HG02943 (cell line): ENCODE data around the gene COPG1.
A peak's percentile ranks its signal among the peaks of the same experiment; 100 is the strongest.
"Not testable (repeated sequence)": the region's sequence is repeated elsewhere in the genome, so short reads cannot be mapped to it uniquely, and the experiment has no call there.

Experiments
- ATAC-seq: cut with Tn5 transposase; IDR thresholded peaks from one replicate; pipeline ENCODE4 v1.9.1; 2021; ENCODE audit warnings: mild to moderate bottlenecking, low read depth, moderate library complexity; ENCODE audit not compliant: unreplicated experiment

COPG1 gene

GRCh38 chr3:129238945-129239705 is 10.3 kb upstream of the COPG1 start:
- no peak for ATAC-seq

- no peak for ATAC-seq
These were observed 9.4 kb upstream of the COPG1 start for GRCh38 chr3:129239991-129240390.

- no peak for ATAC-seq
These were observed 9.0 kb upstream of the COPG1 start for GRCh38 chr3:129240436-129240835.

- no peak for ATAC-seq
These were observed 4.3 kb upstream of the COPG1 start for GRCh38 chr3:129245141-129245540.

GRCh38 chr3:129245641-129246306 is 3.6 kb upstream of the COPG1 start:
- ATAC-seq, result peak; percentile 63

GRCh38 chr3:129246636-129247035 is 2.8 kb upstream of the COPG1 start:
- no peak for ATAC-seq

GRCh38 chr3:129248286-129248979 is 973 bp upstream of the COPG1 start:
- ATAC-seq, result no peak

- ATAC-seq, result no peak
These were observed 3.3 kb downstream of the COPG1 start for GRCh38 chr3:129252748-129253147.

- no peak for ATAC-seq
These were observed 5.3 kb downstream of the COPG1 start for GRCh38 chr3:129254536-129255230.

GRCh38 chr3:129256270-129256669 is 6.9 kb downstream of the COPG1 start:
- ATAC-seq, result no peak

GRCh38 chr3:129257609-129258008 is 8.2 kb downstream of the COPG1 start:
- no peak for ATAC-seq

- no peak for ATAC-seq
These were observed 10.4 kb downstream of the COPG1 start for GRCh38 chr3:129259612-129260477.

- no peak for ATAC-seq
These were observed 11.2 kb downstream of the COPG1 start for GRCh38 chr3:129260606-129261005.

GRCh38 chr3:129261894-129262293 is 12.5 kb downstream of the COPG1 start:
- ATAC-seq, result no peak

GRCh38 chr3:129263161-129263910 is 13.9 kb downstream of the COPG1 start:
- no peak for ATAC-seq

- ATAC-seq, result not testable (repeated sequence)
These were observed 15.6 kb downstream of the COPG1 start for GRCh38 chr3:129264994-129265393.

- ATAC-seq, result no peak
These were observed 17.2 kb downstream of the COPG1 start for GRCh38 chr3:129266651-129267050.

- ATAC-seq, result no peak
These were observed 19.0 kb downstream of the COPG1 start for GRCh38 chr3:129268396-129268795.

GRCh38 chr3:129271674-129272073 is 22.3 kb downstream of the COPG1 start:
- ATAC-seq, result no peak
